Stimulated activated CD4-positive, alpha-beta T cell treated with anti-CD3 and anti-CD28 coated beads, Interleukin-1b, Interleukin-23, amount 100 ng/mL, for 48 hours (primary cell): Measurements from ENCODE around the gene ATG16L1.

Source experiments
- DNase-seq: peaks from one replicate; pipeline ENCODE4 v3.0.0-alpha.2; 2020

The ATG16L1 gene

GRCh38 chr2:233338046-233338445, 86.6 kb downstream of the ATG16L1 start:
- DNase-seq = no peak

- no peak for DNase-seq
These were observed 87.4 kb downstream of the ATG16L1 start for GRCh38 chr2:233338812-233339368.

GRCh38 chr2:233339427-233339826, 88.0 kb downstream of the ATG16L1 start:
- DNase-seq = no peak

- DNase-seq = no peak
These were observed 89.8 kb downstream of the ATG16L1 start for GRCh38 chr2:233341296-233341695.

GRCh38 chr2:233342301-233342700, 90.8 kb downstream of the ATG16L1 start:
- no peak for DNase-seq

- no peak for DNase-seq
These were observed 91.8 kb downstream of the ATG16L1 start for GRCh38 chr2:233343171-233343705.
